Colonic mucosa (tissue), 4 donors: ENCODE data around the gene FAM241B. TPM values are rescaled to one million over a fixed set of nuclear protein-coding genes. Genes with fewer than 3 reads are reported as not detected.

Source experiments
- DNase-seq: peaks from one replicate; pipeline ENCODE4 v3.0.0-alpha.2; 2020
- H3K27ac ChIP-seq: fragments of 200-600 bp; one replicate; pipeline ENCODE4 v1.8.0; 2021
- H3K27me3 ChIP-seq: fragments of 200-600 bp; one replicate; pipeline ENCODE4 v1.8.0; 2021
- H3K36me3 ChIP-seq: fragments of 200-600 bp; one replicate; pipeline ENCODE4 v1.8.0; 2021
- H3K4me1 ChIP-seq: fragments of 200-600 bp; one replicate; pipeline ENCODE4 v1.8.0; 2021; ENCODE audit warnings: mild to moderate bottlenecking
- H3K4me3 ChIP-seq: fragments of 200-600 bp; one replicate; pipeline ENCODE4 v1.8.0; 2021
- H3K9ac ChIP-seq, 2 donors: one replicate each; pipeline ENCODE4 v1.7.0; 2013; ENCODE audit warnings: control low read depth in 2 of 2, low read depth in 2 of 2, low read length in 2 of 2
- H3K9me3 ChIP-seq: fragments of 200-600 bp; one replicate; pipeline ENCODE4 v1.8.0; 2021
- intact Hi-C: fragments of 100-400 bp; cut with DNase I; formaldehyde crosslinking; loops from one replicate; pipeline ENCODE4 v1.14.1; 2022
- total RNA-seq, 2 donors: library from RNA; stranded (reverse); fragmentation: NEBNext Ultra II Directional in 1 of 2; extraction: Animal tissue kit (Norgen Biotek cat#: 25700) in 1 of 2; gene quantifications; one replicate each; pipeline ENCODE4 v1.2.1, GENCODE V29; 2021
- TF ChIP-seq, protein P1 (sequence below): fragments of 200-600 bp; IDR thresholded peaks from one replicate; pipeline ENCODE4 v1.8.0; 2022; ENCODE audit warnings: antibody characterized with exemption, mild to moderate bottlenecking
- donor health status: healthy.
- donor health status: DM: no; HTN: no; CAD: no.
- donor health status: DM: no; HTN: no; CAD: no.

The FAM241B gene
- total RNA-seq, 2 donors from 2014 or later = 4.2 to 4.5 TPM

GRCh38 chr10:69662901-69663300 is 32.9 kb downstream of the FAM241B start:
- no peak for DNase-seq
- intact Hi-C loops = no loop called here
- no peak overlapping the region for H3K4me3 ChIP-seq
- no peak overlapping the region for H3K9ac ChIP-seq
- H3K27ac ChIP-seq = no peak overlapping the region
- H3K4me1 ChIP-seq = no peaks in the 10 kb centered on the region
- H3K27me3 ChIP-seq = no peaks in the 10 kb centered on the region
- no peaks in the 10 kb centered on the region for H3K9me3 ChIP-seq
- TF ChIP-seq, protein P1, sequence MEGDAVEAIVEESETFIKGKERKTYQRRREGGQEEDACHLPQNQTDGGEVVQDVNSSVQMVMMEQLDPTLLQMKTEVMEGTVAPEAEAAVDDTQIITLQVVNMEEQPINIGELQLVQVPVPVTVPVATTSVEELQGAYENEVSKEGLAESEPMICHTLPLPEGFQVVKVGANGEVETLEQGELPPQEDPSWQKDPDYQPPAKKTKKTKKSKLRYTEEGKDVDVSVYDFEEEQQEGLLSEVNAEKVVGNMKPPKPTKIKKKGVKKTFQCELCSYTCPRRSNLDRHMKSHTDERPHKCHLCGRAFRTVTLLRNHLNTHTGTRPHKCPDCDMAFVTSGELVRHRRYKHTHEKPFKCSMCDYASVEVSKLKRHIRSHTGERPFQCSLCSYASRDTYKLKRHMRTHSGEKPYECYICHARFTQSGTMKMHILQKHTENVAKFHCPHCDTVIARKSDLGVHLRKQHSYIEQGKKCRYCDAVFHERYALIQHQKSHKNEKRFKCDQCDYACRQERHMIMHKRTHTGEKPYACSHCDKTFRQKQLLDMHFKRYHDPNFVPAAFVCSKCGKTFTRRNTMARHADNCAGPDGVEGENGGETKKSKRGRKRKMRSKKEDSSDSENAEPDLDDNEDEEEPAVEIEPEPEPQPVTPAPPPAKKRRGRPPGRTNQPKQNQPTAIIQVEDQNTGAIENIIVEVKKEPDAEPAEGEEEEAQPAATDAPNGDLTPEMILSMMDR = no peak
- H3K36me3 ChIP-seq = no peaks in the 10 kb centered on the region

DNA sequence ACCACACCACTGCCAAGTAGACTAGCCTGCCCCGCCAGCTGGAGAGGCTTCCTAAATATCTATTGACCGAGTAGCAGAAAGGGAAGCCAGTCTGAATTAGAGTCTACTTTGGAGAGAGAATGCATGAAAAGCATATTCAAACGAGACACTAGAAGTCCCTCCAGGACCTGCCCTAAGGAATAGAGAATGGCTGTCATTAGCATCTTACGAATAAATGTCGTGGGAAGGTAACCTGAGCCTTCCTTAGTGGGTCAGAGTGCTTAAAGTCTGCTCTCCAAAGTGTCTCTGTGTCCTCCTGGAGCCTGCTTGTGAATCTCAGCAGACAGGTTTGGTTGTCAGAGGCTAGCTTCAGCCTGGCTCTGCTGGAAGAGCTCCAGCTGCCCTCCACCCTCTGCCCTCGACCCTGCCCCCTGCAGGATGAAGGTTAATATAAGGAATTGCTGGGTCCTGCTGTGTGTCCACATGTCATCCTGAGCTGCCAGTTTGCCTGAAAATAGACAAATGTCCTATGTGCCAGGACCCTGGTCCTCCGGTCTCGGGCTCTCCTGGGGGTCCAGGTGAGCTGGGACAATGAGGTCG is 33.4 kb downstream of the FAM241B start:
- TF ChIP-seq, protein P1 = no peak
- no peaks in the 10 kb centered on the region for H3K9me3 ChIP-seq
- no peak overlapping the region for H3K9ac ChIP-seq
- no peak for DNase-seq
- intact Hi-C loops = no loop called here
- H3K4me1 ChIP-seq = no peaks in the 10 kb centered on the region
- H3K36me3 ChIP-seq = no peaks in the 10 kb centered on the region
- no peak overlapping the region for H3K4me3 ChIP-seq
- H3K27ac ChIP-seq = no peak overlapping the region
- H3K27me3 ChIP-seq = no peaks in the 10 kb centered on the region

GRCh38 chr10:69665474-69666320 is 35.6 kb downstream of the FAM241B start:
- no peaks in the 10 kb centered on the region for H3K9me3 ChIP-seq
- no peak overlapping the region for H3K27ac ChIP-seq
- intact Hi-C loops = no loop called here
- H3K4me3 ChIP-seq = no peak overlapping the region
- DNase-seq = no peak
- no peak overlapping the region for H3K9ac ChIP-seq
- TF ChIP-seq, protein P1 = no peak
- H3K27me3 ChIP-seq = no peaks in the 10 kb centered on the region
- no peaks in the 10 kb centered on the region for H3K4me1 ChIP-seq
- no peaks in the 10 kb centered on the region for H3K36me3 ChIP-seq

DNA sequence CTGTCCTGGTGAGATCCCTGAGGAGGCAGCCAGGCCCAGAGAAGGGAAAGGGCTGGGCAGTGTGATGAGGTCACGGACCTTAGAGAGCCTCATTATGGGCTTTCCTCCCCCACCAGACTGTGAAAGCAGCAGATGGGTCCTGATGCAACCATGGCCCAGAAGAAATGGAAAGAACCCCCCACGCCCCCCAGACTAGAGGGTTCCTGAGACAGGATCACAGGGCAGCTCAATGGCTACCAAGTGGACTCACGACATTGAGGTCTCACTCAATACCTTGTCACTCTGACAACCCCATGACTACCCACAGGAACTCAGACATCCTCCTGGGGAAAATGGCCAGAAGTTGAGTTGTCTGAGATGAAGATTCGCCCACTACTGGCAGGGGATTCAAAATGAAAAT is 36.7 kb downstream of the FAM241B start:
- Histone ChIP-seq H3K9me3 (no peaks in the 10 kb centered on the region), H3K4me3 (no peak overlapping the region), H3K9ac (no peak overlapping the region), H3K36me3 (no peaks in the 10 kb centered on the region), H3K4me1 (no peaks in the 10 kb centered on the region), H3K27ac (no peak overlapping the region), H3K27me3 (no peaks in the 10 kb centered on the region)
- TF ChIP-seq, protein P1 = no peak
- intact Hi-C loops = no loop called here
- DNase-seq = no peak

DNA sequence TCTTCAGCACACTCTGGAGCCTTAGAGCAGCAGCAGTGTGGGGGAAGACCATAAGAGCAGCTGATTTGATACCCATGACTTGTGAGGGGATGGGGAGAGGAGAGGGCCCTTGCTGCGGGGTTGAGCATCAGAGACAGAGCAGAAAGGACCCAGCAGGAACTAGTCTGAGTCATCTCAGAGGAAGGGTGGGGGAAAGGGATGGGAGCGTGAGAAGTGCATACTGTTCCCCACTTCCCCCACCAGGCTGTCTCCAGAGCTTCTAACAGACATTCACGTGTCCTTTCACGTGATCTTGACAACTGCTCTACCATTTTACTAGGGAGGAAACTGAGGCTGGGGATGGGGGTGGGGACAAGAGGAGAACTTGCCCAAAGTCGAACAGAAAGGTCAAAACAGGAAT is 38.7 kb downstream of the FAM241B start:
- no peak for DNase-seq
- H3K27me3 ChIP-seq = no peaks in the 10 kb centered on the region
- H3K4me1 ChIP-seq = no peaks in the 10 kb centered on the region
- H3K9me3 ChIP-seq = no peaks in the 10 kb centered on the region
- H3K4me3 ChIP-seq = no peak overlapping the region
- intact Hi-C loops = no loop called here
- no peak overlapping the region for H3K9ac ChIP-seq
- H3K36me3 ChIP-seq = no peaks in the 10 kb centered on the region
- no peak overlapping the region for H3K27ac ChIP-seq
- TF ChIP-seq, protein P1 = no peak
